A673 (cell line): ENCODE data around the gene HOXC6. TPM values are rescaled to one million over a fixed set of nuclear protein-coding genes. Genes with fewer than 3 reads are reported as not detected.
"Not testable (repeated sequence)": the region's sequence is repeated elsewhere in the genome, so short reads cannot be mapped to it uniquely, and the experiment has no call there.

ENCODE experiments used
- BruUV-seq: library from RNA; stranded (reverse); fragments of 400-500 nt; replicated peaks from 2 replicates; lab custom pipeline; 2021; lab: Mats Ljungman, UMichigan
- CTCF ChIA-PET: fragments of 300-600 bp; sonication (Branson Sonifier 250); formaldehyde crosslinking; loops from one replicate; lab custom pipeline; 2022; ENCODE audit warnings: antibody characterized with exemption; lab: Charles Lee
- POLR2A ChIA-PET: fragments of 300-600 bp; sonication (Branson Sonifier 250); formaldehyde crosslinking; loops from one replicate; lab custom pipeline; 2022; ENCODE audit warnings: antibody characterized with exemption; ENCODE audit not compliant: low non-redundant PET; lab: Charles Lee
- DNase-seq: peaks from one replicate; pipeline ENCODE4 v3.0.0-alpha.2; 2015; ENCODE audit warnings: low spot score
- H3K27ac ChIP-seq: fragments of 200-600 bp; sonication (generic); 2 replicates; pipeline ENCODE4 v1.5.1; 2016; ENCODE audit warnings: mixed run types, low read depth, mild to moderate bottlenecking, mixed read lengths, antibody characterized with exemption, low read length; ENCODE audit not compliant: poor library complexity, severe bottlenecking
- H3K27me3 ChIP-seq: fragments of 200-600 bp; sonication (generic); replicated peaks from 2 replicates; pipeline ENCODE4 v1.6.1; 2017; ENCODE audit warnings: mixed run types, low read depth, mild to moderate bottlenecking, mixed read lengths, antibody characterized with exemption, low read length; ENCODE audit not compliant: insufficient read depth, poor library complexity
- H3K36me3 ChIP-seq: fragments of 200-600 bp; sonication (generic); 2 replicates; pipeline ENCODE4 v1.6.1; 2016; ENCODE audit warnings: mixed run types, mild to moderate bottlenecking, mixed read lengths, antibody characterized with exemption, low read length; ENCODE audit not compliant: insufficient read depth, poor library complexity, severe bottlenecking
- H3K4me1 ChIP-seq: fragments of 200-600 bp; sonication (generic); 2 replicates; pipeline ENCODE4 v1.6.1; 2017; ENCODE audit warnings: mixed run types, mild to moderate bottlenecking, mixed read lengths, antibody characterized with exemption, low read length; ENCODE audit not compliant: insufficient read depth, poor library complexity, severe bottlenecking
- H3K4me3 ChIP-seq: fragments of 200-600 bp; sonication (generic); 2 replicates; pipeline ENCODE4 v1.5.1; 2016; ENCODE audit warnings: low read depth, mixed run types, mild to moderate bottlenecking, mixed read lengths, low read length; ENCODE audit not compliant: poor library complexity, severe bottlenecking
- H3K9me3 ChIP-seq: fragments of 200-600 bp; sonication (generic); 2 replicates; pipeline ENCODE4 v1.6.1; 2016; ENCODE audit warnings: mixed run types, low read depth, mild to moderate bottlenecking, mixed read lengths, antibody characterized with exemption, low read length; ENCODE audit not compliant: poor library complexity, severe bottlenecking
- CTCF ChIP-seq: fragments of 300-800, 200-600 bp; sonication (generic); conservative IDR thresholded peaks from 2 replicates; pipeline ENCODE4 v1.5.1; 2017; ENCODE audit warnings: low read depth, mild to moderate bottlenecking, antibody characterized with exemption, low read length, moderate library complexity, mixed read lengths
- EZH2 ChIP-seq: fragments of 200-600 bp; sonication (generic); IDR thresholded peaks from 2 replicates; pipeline ENCODE4 v1.6.1; 2017; ENCODE audit warnings: borderline replicate concordance, low read depth, mild to moderate bottlenecking, mixed read lengths, antibody characterized with exemption, low read length; ENCODE audit not compliant: poor library complexity, severe bottlenecking
- intact Hi-C: fragments of 100-400 bp; cut with micrococcal nuclease; formaldehyde crosslinking; loops from one replicate; pipeline ENCODE4 v1.10.0; 2022; ENCODE audit not compliant: unreplicated experiment
- microRNA-seq: library from miRNA; unstranded; fragments of <30 nt; microRNA quantifications from one replicate; pipeline ENCODE4 v1.2.0, GENCODE V29; 2021
- total RNA-seq: library from RNA; stranded (reverse); gene quantifications from 2 replicates; pipeline ENCODE4 v1.2.3, GENCODE V29; 2021

The HOXC6 gene
- total RNA-seq, 1 experiment from 2014 or later = 20.8 TPM

- CTCF ChIA-PET = no interaction called here
- BruUV-seq = no TSS peak
- no peak overlapping the region for H3K27ac ChIP-seq
- TF ChIP-seq EZH2 = no peak
- no peak for TF ChIP-seq CTCF
- peaks cover 4% of the 10 kb centered on the region for H3K4me1 ChIP-seq
- no peaks in the 10 kb centered on the region for H3K36me3 ChIP-seq
- POLR2A ChIA-PET = interaction anchor here (0.5 kb wide), 1 partner anchor 25 kb away, joined by 4 read pairs; no protein-coding TSS in a partner anchor
- intact Hi-C loops = no loop called here
- no peaks in the 10 kb centered on the region for H3K27me3 ChIP-seq
- DNase-seq = no peak
- H3K9me3 ChIP-seq = no peaks in the 10 kb centered on the region
- H3K4me3 ChIP-seq = no peak overlapping the region
Measured at GRCh38 chr12:54075409-54075808, 47.2 kb downstream of the HOXC6 start.

- H3K4me1 ChIP-seq = peaks cover 6% of the 10 kb centered on the region
- H3K4me3 ChIP-seq = no peak overlapping the region
- TF ChIP-seq EZH2 (no peak), CTCF (no peak)
- ChIA-PET POLR2A (interaction anchor here (0.5 kb wide), 1 partner anchor 25 kb away, joined by 4 read pairs; no protein-coding TSS in a partner anchor), CTCF (interaction anchor here (0.7 kb wide), 1 partner anchor 116 kb away, joined by 4 read pairs; no protein-coding TSS in a partner anchor)
- no peak overlapping the region for H3K27ac ChIP-seq
- BruUV-seq = no TSS peak
- no peaks in the 10 kb centered on the region for H3K9me3 ChIP-seq
- no peak for DNase-seq
- H3K36me3 ChIP-seq = no peaks in the 10 kb centered on the region
- no peaks in the 10 kb centered on the region for H3K27me3 ChIP-seq
- intact Hi-C loops = no loop called here
Measured at GRCh38 chr12:54075974-54076373, 47.7 kb downstream of the HOXC6 start.

- H3K27me3 ChIP-seq, H3K27ac ChIP-seq, POLR2A ChIA-PET, H3K36me3 ChIP-seq, H3K4me1 ChIP-seq, CTCF ChIA-PET, DNase-seq, H3K4me3 ChIP-seq, BruUV-seq, intact Hi-C loops, H3K9me3 ChIP-seq: not testable (repeated sequence)
Measured at GRCh38 chr12:54077843-54078242, 49.6 kb downstream of the HOXC6 start.

- H3K27me3 ChIP-seq, CTCF ChIA-PET, BruUV-seq, H3K27ac ChIP-seq, H3K4me3 ChIP-seq, intact Hi-C loops, POLR2A ChIA-PET, H3K36me3 ChIP-seq, H3K4me1 ChIP-seq, DNase-seq, H3K9me3 ChIP-seq: not testable (repeated sequence)
Measured at GRCh38 chr12:54079115-54079514, 50.9 kb downstream of the HOXC6 start.

Small RNAs within 50 kb of the gene (microRNA-seq; reads per million reads assigned to microRNA genes)
- 1,062 reads per million, percentile 81 among the genes with 10 or more reads in this experiment for gene MIR196A2
- 2,811 reads per million, percentile 89 among the genes with 10 or more reads in this experiment for gene MIR615

Other genes starting within 250 kb of the HOXC6 start
- 10.1 and 10.7 TPM in 2 replicates for gene HOXC13, start 89.6 kb upstream of the HOXC6 start, total RNA-seq
- 4.6 and 6.1 TPM in 2 replicates for gene HOXC12, start 73.5 kb upstream of the HOXC6 start, total RNA-seq
- gene HOXC11, start 55.3 kb upstream of the HOXC6 start, total RNA-seq = 5.7 and 7.0 TPM in 2 replicates
- 5.4 and 5.5 TPM in 2 replicates for gene HOTAIR, start 53.5 kb upstream of the HOXC6 start, total RNA-seq
- gene HOXC10, start 43.3 kb upstream of the HOXC6 start, total RNA-seq = 27.8 and 30.4 TPM in 2 replicates
- 21.1 and 22.3 TPM in 2 replicates for gene HOXC9, start 28.3 kb upstream of the HOXC6 start, total RNA-seq
- gene HOXC8, start 19.5 kb upstream of the HOXC6 start, total RNA-seq = 10.9 and 11.1 TPM in 2 replicates
- 1.6 and 1.9 TPM in 2 replicates for gene HOXC5, start 4.6 kb downstream of the HOXC6 start, total RNA-seq
- 9.6 and 9.8 TPM in 2 replicates for gene HOXC4, start 25.4 kb downstream of the HOXC6 start, total RNA-seq
- gene SMUG1, start 160.5 kb downstream of the HOXC6 start, total RNA-seq = 27.7 and 32.8 TPM in 2 replicates